ENCODE results near the gene FGF12. TPM values are rescaled to one million over a fixed set of nuclear protein-coding genes. Genes with fewer than 3 reads are reported as not detected.

Gene FGF12
- total RNA-seq, 1 experiment from 2014 or later, result 0.51 TPM

GRCh38 chr3:192413461-192413860, 313.9 kb downstream of the FGF12 start:
- DNase-seq (ENCODE audit: low read depth, low spot score) (no peak), ATAC-seq (no peak)
- Histone ChIP-seq H3K4me1 (ENCODE audit: control insufficient read depth, insufficient read depth, low read length) (no peaks in the 10 kb centered on the region), H3K4me3 (ENCODE audit: low read depth in 2 of 2, low read length in 2 of 2) (no peak overlapping the region), H3K27me3 (ENCODE audit: control insufficient read depth, insufficient read depth, low read length) (no peaks in the 10 kb centered on the region), H3K9me3 (ENCODE audit: control insufficient read depth, insufficient read depth, low read depth, low read length) (no peaks in the 10 kb centered on the region), H3K36me3 (ENCODE audit: control insufficient read depth, insufficient read depth, low read length) (no peaks in the 10 kb centered on the region), H3K27ac (ENCODE audit: low read length) (no peak overlapping the region)
- in situ Hi-C loops (cut with HindIII; ENCODE audit: low pct_unique_long_range_greater_than_20kb, low sequenced_read_pairs), result no loop called here
- ChIA-PET POLR2A (no interaction called here), CTCF (no interaction called here)
- no TSS peak for BruUV-seq (replicated peaks)
- TF ChIP-seq SIN3A (IDR thresholded peaks at IDR 0.05; ENCODE audit: borderline replicate concordance, insufficient read depth, low read depth, low read length) (no peak), TCF7L2 (IDR thresholded peaks at IDR 0.05; ENCODE audit: low read depth, low read length) (no peak), REST (IDR thresholded peaks at IDR 0.05; ENCODE audit: insufficient read depth in 1 of 2, low read depth in 2 of 2, low read length in 1 of 2) (no peak), CTCF (IDR thresholded peaks at IDR 0.05) (no peak), POLR2AphosphoS5 (IDR thresholded peaks at IDR 0.05; ENCODE audit: low read depth, low read length) (no peak)
- intact Hi-C loops (cut with micrococcal nuclease; ENCODE audit: unreplicated experiment), result no loop called here

GRCh38 chr3:192410684-192410960, 316.7 kb downstream of the FGF12 start:
- no peaks in the 10 kb centered on the region for H3K9me3 ChIP-seq (ENCODE audit: control insufficient read depth, insufficient read depth, low read depth, low read length)
- H3K4me3 ChIP-seq (ENCODE audit: low read depth in 2 of 2, low read length in 2 of 2), result no peak overlapping the region
- no TSS peak for BruUV-seq (replicated peaks)
- no peak for ATAC-seq
- ChIA-PET CTCF (interaction anchor here (0.6 kb wide), 1 partner anchor 676 kb away, joined by 9 read pairs; no protein-coding TSS in a partner anchor), POLR2A (no interaction called here)
- H3K36me3 ChIP-seq (ENCODE audit: control insufficient read depth, insufficient read depth, low read length), result no peaks in the 10 kb centered on the region
- TF ChIP-seq CTCF (IDR thresholded peaks at IDR 0.05), result no peak
- intact Hi-C loops (cut with micrococcal nuclease; ENCODE audit: unreplicated experiment), result no loop called here
- no peak overlapping the region for H3K27ac ChIP-seq (ENCODE audit: low read length)
- H3K27me3 ChIP-seq (ENCODE audit: control insufficient read depth, insufficient read depth, low read length), result no peaks in the 10 kb centered on the region
- in situ Hi-C loops (cut with HindIII; ENCODE audit: low pct_unique_long_range_greater_than_20kb, low sequenced_read_pairs), result no loop called here
- DNase-seq (ENCODE audit: low read depth, low spot score), result no peak
- H3K4me1 ChIP-seq (ENCODE audit: control insufficient read depth, insufficient read depth, low read length), result no peaks in the 10 kb centered on the region

Data from Panc1 (cell line).